ENCODE results near the gene MCC. TPM values are rescaled to one million over a fixed set of nuclear protein-coding genes. Genes with fewer than 3 reads are reported as not detected.

Gene MCC
- total RNA-seq, 1 donor from 2014 or later = 46.1 TPM

- Mint-ChIP-seq H3K36me3 (ENCODE audit: unreplicated experiment) (no peaks in the 10 kb centered on the region), H3K27me3 (ENCODE audit: unreplicated experiment) (no peaks in the 10 kb centered on the region), H3K4me1 (ENCODE audit: low read depth, unreplicated experiment) (peaks cover 48% of the 10 kb centered on the region), H3K4me3 (ENCODE audit: unreplicated experiment) (no peak overlapping the region), H3K9me3 (ENCODE audit: unreplicated experiment) (no peaks in the 10 kb centered on the region), H3K27ac (ENCODE audit: unreplicated experiment) (no peak overlapping the region)
- no peak for TF ChIP-seq CTCF (IDR thresholded peaks at IDR 0.05; ENCODE audit: partially characterized antibody, unreplicated experiment)
- DNase-seq = no peak
These were observed 256.0 kb downstream of the MCC start for GRCh38 chr5:113232221-113232620.

GRCh38 chr5:113231653-113232000, 256.6 kb downstream of the MCC start:
- H3K36me3 Mint-ChIP-seq (ENCODE audit: unreplicated experiment) = no peaks in the 10 kb centered on the region
- DNase-seq = no peak
- H3K27me3 Mint-ChIP-seq (ENCODE audit: unreplicated experiment) = no peaks in the 10 kb centered on the region
- H3K9me3 Mint-ChIP-seq (ENCODE audit: unreplicated experiment) = no peaks in the 10 kb centered on the region
- H3K27ac Mint-ChIP-seq (ENCODE audit: unreplicated experiment) = no peak overlapping the region
- H3K4me3 Mint-ChIP-seq (ENCODE audit: unreplicated experiment) = no peak overlapping the region
- TF ChIP-seq CTCF (IDR thresholded peaks at IDR 0.05; ENCODE audit: partially characterized antibody, unreplicated experiment) = no peak
- peaks cover 45% of the 10 kb centered on the region for H3K4me1 Mint-ChIP-seq (ENCODE audit: low read depth, unreplicated experiment)

GRCh38 chr5:113230711-113231652, 257.3 kb downstream of the MCC start:
- Mint-ChIP-seq H3K4me1 (ENCODE audit: low read depth, unreplicated experiment) (peaks cover 38% of the 10 kb centered on the region), H3K36me3 (ENCODE audit: unreplicated experiment) (no peaks in the 10 kb centered on the region), H3K9me3 (ENCODE audit: unreplicated experiment) (no peaks in the 10 kb centered on the region), H3K27me3 (ENCODE audit: unreplicated experiment) (no peaks in the 10 kb centered on the region), H3K4me3 (ENCODE audit: unreplicated experiment) (no peak overlapping the region), H3K27ac (ENCODE audit: unreplicated experiment) (no peak overlapping the region)
- TF ChIP-seq CTCF (IDR thresholded peaks at IDR 0.05; ENCODE audit: partially characterized antibody, unreplicated experiment) = no peak
- DNase-seq = no peak

GRCh38 chr5:113227798-113228197, 260.5 kb downstream of the MCC start:
- no peaks in the 10 kb centered on the region for H3K27me3 Mint-ChIP-seq (ENCODE audit: unreplicated experiment)
- no peak for DNase-seq
- no peak overlapping the region for H3K27ac Mint-ChIP-seq (ENCODE audit: unreplicated experiment)
- H3K36me3 Mint-ChIP-seq (ENCODE audit: unreplicated experiment) = no peaks in the 10 kb centered on the region
- TF ChIP-seq CTCF (IDR thresholded peaks at IDR 0.05; ENCODE audit: partially characterized antibody, unreplicated experiment) = no peak
- no peak overlapping the region for H3K4me3 Mint-ChIP-seq (ENCODE audit: unreplicated experiment)
- H3K4me1 Mint-ChIP-seq (ENCODE audit: low read depth, unreplicated experiment) = peaks cover 16% of the 10 kb centered on the region
- no peaks in the 10 kb centered on the region for H3K9me3 Mint-ChIP-seq (ENCODE audit: unreplicated experiment)

- Mint-ChIP-seq H3K9me3 (ENCODE audit: unreplicated experiment) (no peaks in the 10 kb centered on the region), H3K4me1 (ENCODE audit: low read depth, unreplicated experiment) (peaks cover 13% of the 10 kb centered on the region), H3K27ac (ENCODE audit: unreplicated experiment) (no peak overlapping the region), H3K27me3 (ENCODE audit: unreplicated experiment) (no peaks in the 10 kb centered on the region), H3K36me3 (ENCODE audit: unreplicated experiment) (no peaks in the 10 kb centered on the region), H3K4me3 (ENCODE audit: unreplicated experiment) (no peak overlapping the region)
- no peak for DNase-seq
- TF ChIP-seq CTCF (IDR thresholded peaks at IDR 0.05; ENCODE audit: partially characterized antibody, unreplicated experiment) = no peak
These were observed 262.0 kb downstream of the MCC start for GRCh38 chr5:113226116-113226736.
